LNCaP clone FGC (cell line): ENCODE data around the gene TAF13.

Experiments
- DNase-seq: peaks from one replicate; pipeline ENCODE4 v3.0.0-alpha.2; 2011; ENCODE audit warnings: low read depth
- H3K4me3 ChIP-seq: 2 replicates; pipeline ENCODE4 v1.5.1; 2011; ENCODE audit warnings: mild to moderate bottlenecking, low read depth, low read length, control low read depth
- CTCF ChIP-seq: IDR thresholded peaks from 2 replicates; pipeline ENCODE4 v1.5.1; 2012; ENCODE audit warnings: mild to moderate bottlenecking; ENCODE audit not compliant: control insufficient read depth, insufficient read depth; ENCODE audit errors: extremely low read depth

Gene TAF13

DNA sequence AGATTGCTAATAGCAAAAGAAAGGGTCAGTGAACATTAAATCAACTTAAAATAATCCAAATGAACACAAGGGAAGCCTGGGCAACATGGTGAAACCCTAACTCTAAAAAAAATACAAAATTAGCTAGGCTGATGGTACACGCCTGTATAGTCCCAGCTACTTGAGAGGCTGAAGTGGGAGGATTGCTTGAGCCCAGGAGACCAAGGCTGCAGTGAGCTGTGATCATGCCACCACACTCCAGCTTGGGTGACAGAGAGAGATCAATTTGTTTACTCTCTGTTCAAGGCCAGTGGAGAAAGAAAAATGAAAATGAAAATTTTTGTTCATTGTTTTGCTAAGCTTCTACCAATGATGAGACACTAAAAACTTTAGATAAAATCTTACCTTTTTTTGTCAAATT is 58.7 kb downstream of the TAF13 start:
- TF ChIP-seq CTCF: no peak
- no peak overlapping the region for H3K4me3 ChIP-seq
- DNase-seq: no peak
